Tibial nerve (tissue), 4 donors: Measurements from ENCODE around the gene VEGFB. TPM values are rescaled to one million over a fixed set of nuclear protein-coding genes. Genes with fewer than 3 reads are reported as not detected.

Experiments used
- DNase-seq, 2 donors: peaks; one replicate each; pipeline ENCODE4 v3.0.0-alpha.2; 2019; ENCODE audit warnings: low spot score in 2 of 2
- H3K27ac ChIP-seq, 4 donors: fragments of 200-600 bp; sonication (generic) in 3 of 4; one replicate each; pipeline ENCODE4 v1.5.1; 2017 to 2019; ENCODE audit warnings: mild to moderate bottlenecking in 1 of 4
- H3K27me3 ChIP-seq, 2 donors: fragments of 200-600 bp; sonication (generic) in 1 of 2; one replicate each; pipeline versions ENCODE4 v1.5.1 to v1.6.0; 2017 to 2019
- H3K36me3 ChIP-seq, 3 donors: fragments of 200-600 bp; sonication (generic); one replicate each; pipeline ENCODE4 v1.5.1; 2018 to 2019
- H3K4me1 ChIP-seq, 4 donors: fragments of 200-600 bp; sonication (generic) in 3 of 4; one replicate each; pipeline ENCODE4 v1.5.1; 2017 to 2019
- H3K4me3 ChIP-seq, 4 donors: fragments of 200-600 bp; sonication (generic) in 3 of 4; one replicate each; pipeline ENCODE4 v1.5.1; 2017 to 2019; ENCODE audit warnings: mild to moderate bottlenecking in 1 of 4, moderate library complexity in 1 of 4
- H3K9me3 ChIP-seq, 4 donors: fragments of 200-600 bp; sonication (generic) in 3 of 4; one replicate each; pipeline ENCODE4 v1.5.1; 2017 to 2019
- CTCF ChIP-seq, 5 experiments: fragments of 200-600 bp in 3 of 5; fragments of 450-650 bp in 2 of 5; sonication (generic) in 3 of 5; IDR thresholded peaks; one replicate each; pipeline ENCODE4 v1.5.1; 2016 to 2019; ENCODE audit warnings: antibody characterized with exemption in 5 of 5, mild to moderate bottlenecking in 3 of 5, moderate library complexity in 2 of 5
- EP300 ChIP-seq, 2 donors: sonication (generic); formaldehyde crosslinking; IDR thresholded peaks; one replicate each; pipeline ENCODE4 v1.6.1; 2017; ENCODE audit warnings: antibody characterized with exemption in 2 of 2, mild to moderate bottlenecking in 1 of 2
- POLR2A ChIP-seq, 2 donors: fragments of 450-650 bp; IDR thresholded peaks; one replicate each; pipeline ENCODE4 v1.6.1; 2017; ENCODE audit warnings: antibody characterized with exemption in 2 of 2, mild to moderate bottlenecking in 2 of 2, moderate library complexity in 2 of 2
- WGBS, 2 donors: methylation state at CpG; one replicate each; pipeline ENCODE4 v1.1.5; 2018; 5-methylcytosine and 5-hydroxymethylcytosine counted together
- total RNA-seq, 4 donors: library from RNA; depleted of rRNA; stranded (reverse); fragments of >200 nt; gene quantifications; one replicate each; pipeline ENCODE4 v1.1.0, GENCODE V29; 2016

Gene VEGFB
- total RNA-seq, 4 donors from 2014 or later: 84.3 to 129 (median 109) TPM

- Histone ChIP-seq H3K4me3 (no peak overlapping the region), H3K27ac (no peak overlapping the region), H3K4me1 (peaks cover 0 to 10% (median 2%) of the 10 kb centered on the region in 4 donors), H3K9me3 (no peaks in the 10 kb centered on the region), H3K36me3 (peaks cover 4 to 54% (median 14%) of the 10 kb centered on the region in 3 donors), H3K27me3 (no peaks in the 10 kb centered on the region)
- 91 to 93% methylated on average over 5 of the region's 5 CpGs for WGBS, 2 donors
- no peak for DNase-seq
- TF ChIP-seq CTCF (IDR thresholded peaks at IDR 0.05) (no peak), POLR2A (IDR thresholded peaks at IDR 0.05) (no peak), EP300 (IDR thresholded peaks at IDR 0.05) (no peak)
These were observed 42.0 kb upstream of the VEGFB start for GRCh38 chr11:64192434-64192833.

GRCh38 chr11:64196626-64197025 lies 37.8 kb upstream of the VEGFB start:
- no peaks in the 10 kb centered on the region for H3K27me3 ChIP-seq
- no peaks in the 10 kb centered on the region for H3K9me3 ChIP-seq
- TF ChIP-seq EP300 (IDR thresholded peaks at IDR 0.05): no peak
- no peak for TF ChIP-seq CTCF (IDR thresholded peaks at IDR 0.05)
- TF ChIP-seq POLR2A (IDR thresholded peaks at IDR 0.05): no peak
- no peaks in the 10 kb centered on the region for H3K4me1 ChIP-seq
- H3K27ac ChIP-seq: no peak overlapping the region
- H3K4me3 ChIP-seq: no peak overlapping the region
- no peak for DNase-seq
- peaks cover 9 to 95% (median 26%) of the 10 kb centered on the region in 3 donors for H3K36me3 ChIP-seq
- WGBS, 2 donors: 81 to 86% methylated on average over 9 of the region's 9 CpGs

- Histone ChIP-seq H3K27me3 (no peaks in the 10 kb centered on the region), H3K9me3 (no peaks in the 10 kb centered on the region)
- no peak for DNase-seq
These were observed 35.9 kb upstream of the VEGFB start for GRCh38 chr11:64198511-64198910.

GRCh38 chr11:64201543-64201942 lies 32.8 kb upstream of the VEGFB start:
- Histone ChIP-seq H3K27ac (no peak overlapping the region), H3K4me3 (no peak overlapping the region), H3K9me3 (no peaks in the 10 kb centered on the region), H3K4me1 (peaks cover 0 to 13% (median 7%) of the 10 kb centered on the region in 4 donors), H3K27me3 (no peaks in the 10 kb centered on the region), H3K36me3 (peaks cover 7 to 95% (median 26%) of the 10 kb centered on the region in 3 donors)
- DNase-seq: no peak
- TF ChIP-seq CTCF (IDR thresholded peaks at IDR 0.05) (no peak), EP300 (IDR thresholded peaks at IDR 0.05) (no peak), POLR2A (IDR thresholded peaks at IDR 0.05) (no peak)
- WGBS, 2 donors: 77 to 85% methylated on average over 3 of the region's 3 CpGs

More at GRCh38 chr11:64198511-64198910, 35.9 kb upstream of the VEGFB start:
- H3K36me3 ChIP-seq: peaks cover 9 to 99% (median 37%) of the 10 kb centered on the region in 3 donors
- H3K27ac ChIP-seq: no peak overlapping the region
- no peaks in the 10 kb centered on the region for H3K4me1 ChIP-seq
- TF ChIP-seq CTCF (IDR thresholded peaks at IDR 0.05) (no peak), EP300 (IDR thresholded peaks at IDR 0.05) (no peak), POLR2A (IDR thresholded peaks at IDR 0.05) (no peak)
- 93 to 100% methylated on average over 2 of the region's 2 CpGs for whole genome bisulfite sequencing, 2 donors
- no peak overlapping the region for H3K4me3 ChIP-seq

GRCh38 chr11:64202992-64203391 lies 31.4 kb upstream of the VEGFB start:
- Histone ChIP-seq H3K27me3 (no peaks in the 10 kb centered on the region), H3K27ac (no peak overlapping the region), H3K4me3 (no peak overlapping the region), H3K9me3 (no peaks in the 10 kb centered on the region), H3K36me3 (peaks cover 4 to 87% (median 24%) of the 10 kb centered on the region in 3 donors), H3K4me1 (peaks cover 0 to 14% (median 8%) of the 10 kb centered on the region in 4 donors)
- DNase-seq: no peak
- WGBS, 2 donors: 81 to 96% methylated on average over 9 of the region's 9 CpGs
- TF ChIP-seq POLR2A (IDR thresholded peaks at IDR 0.05): no peak
- TF ChIP-seq CTCF (IDR thresholded peaks at IDR 0.05): no peak
- no peak for TF ChIP-seq EP300 (IDR thresholded peaks at IDR 0.05)
